Measurements from ENCODE around the gene HECW1. TPM values are rescaled to one million over a fixed set of nuclear protein-coding genes. Genes with fewer than 3 reads are reported as not detected.
"Not testable (repeated sequence)": the region's sequence is repeated elsewhere in the genome, so short reads cannot be mapped to it uniquely, and the experiment has no call there.

Gene HECW1
- 1 to 10 TPM in 1 of 2 donors, under 1 TPM in 1; 0.29 to 1.4 TPM for total RNA-seq
- polyA plus RNA-seq (ENCODE audit: insufficient read length in 6 of 6): 1 to 10 TPM; 2.9 to 5.1 (median 3.6) TPM
- long read RNA-seq, donor 1: 0 reads
- long read RNA-seq, donor 2: 0 reads
- long read RNA-seq, donor 3: 0 reads
- long read RNA-seq, donor 4: 0 reads
- long read RNA-seq, donor 5: 0 reads
- long read RNA-seq, donor 6: 0 reads
- long read RNA-seq, donor 7: 0 reads
- long read RNA-seq, donor 8: 0 reads
- long read RNA-seq, donor 9: 0 reads
- long read RNA-seq, donor 10: 0 reads
- long read RNA-seq, donor 11: 0 reads
- long read RNA-seq, donor 12, partial matches to known transcripts: 0 of 1 reads
- long read RNA-seq, donor 12, other reads (novel, unspliced or antisense): 0 of 1 reads

DNA sequence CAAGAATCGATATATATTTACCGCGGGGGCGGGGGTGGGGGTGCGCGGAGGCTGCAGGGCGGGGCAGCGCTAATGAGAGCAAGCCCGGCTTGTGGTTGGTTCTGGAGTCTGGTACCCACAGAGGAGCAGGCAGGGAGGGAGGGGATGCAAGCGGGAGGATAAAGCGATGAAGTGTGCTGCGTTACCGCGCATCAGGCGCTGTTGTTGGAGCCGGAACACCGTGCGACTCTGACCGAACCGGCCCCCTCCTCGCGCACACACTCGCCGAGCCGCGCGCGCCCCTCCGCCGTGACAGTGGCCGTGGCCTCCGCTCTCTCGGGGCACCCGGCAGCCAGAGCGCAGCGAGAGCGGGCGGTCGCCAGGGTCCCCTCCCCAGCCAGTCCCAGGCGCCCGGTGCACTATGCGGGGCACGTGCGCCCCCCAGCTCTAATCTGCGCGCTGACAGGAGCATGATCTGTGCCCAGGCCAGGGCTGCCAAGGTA lies at the start of gene HECW1:
Gene HECW1, plus strand, starts transcription at position 189 of the 482 bp plus-strand sequence. CDS start 131,259 bp downstream, outside the sequence.
- Histone ChIP-seq H3K9me3 (no peaks in the 10 kb centered on the region), H3K27ac (no peak within 1 kb of the TSS), H3K36me3 (no peaks in the 10 kb centered on the region), H3K27me3 (peaks cover 49 to 96% of the 10 kb centered on the region in 2 donors), H3K4me1 (peaks cover 9 to 18% of the 10 kb centered on the region in 2 donors), H3K4me3 (peak within 1 kb of the TSS in 1 of 2 donors; percentile 15)
- intact Hi-C loops (cut with DNase I): no loop called here
- no peak for ATAC-seq
- TF ChIP-seq CTCF (IDR thresholded peaks at IDR 0.05): no peak
- DNase-seq: peak in 1 of 4 donors; percentile 69

DNA sequence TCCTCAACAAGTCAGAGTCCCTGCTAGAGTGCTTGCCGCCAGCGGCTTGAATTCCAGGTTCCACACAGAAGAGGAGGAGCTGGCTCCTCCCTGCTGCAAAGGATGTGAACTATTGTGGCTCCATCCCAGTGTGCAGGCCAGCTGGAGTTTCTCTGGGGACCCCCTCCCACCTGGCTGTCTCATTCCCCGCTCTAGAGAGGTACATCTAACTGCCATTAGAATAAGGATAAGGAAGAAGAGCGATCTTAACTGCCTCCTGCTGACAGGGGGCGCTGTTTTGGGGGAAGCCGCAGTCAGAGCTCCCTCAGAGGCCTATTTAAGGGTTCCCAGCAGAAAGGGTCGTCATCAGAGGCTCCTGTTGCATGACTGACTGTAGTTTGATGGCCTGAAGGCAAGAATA lies 40.8 kb upstream of the HECW1 start:
- Histone ChIP-seq H3K9me3 (no peaks in the 10 kb centered on the region), H3K27me3 (peaks cover 0 to 11% of the 10 kb centered on the region in 2 donors), H3K36me3 (no peaks in the 10 kb centered on the region), H3K4me3 (no peak overlapping the region), H3K4me1 (no peaks in the 10 kb centered on the region), H3K27ac (no peak overlapping the region)
- intact Hi-C loops (cut with DNase I): no loop called here
- DNase-seq (no peak), ATAC-seq (no peak)
- TF ChIP-seq CTCF (IDR thresholded peaks at IDR 0.05): no peak

- H3K4me3 ChIP-seq: no peak overlapping the region
- no peaks in the 10 kb centered on the region for H3K4me1 ChIP-seq
- DNase-seq (no peak), ATAC-seq (no peak)
- intact Hi-C loops (cut with DNase I): no loop called here
- H3K9me3 ChIP-seq: no peaks in the 10 kb centered on the region
- H3K27me3 ChIP-seq: peaks cover 0 to 11% of the 10 kb centered on the region in 2 donors
- H3K27ac ChIP-seq: no peak overlapping the region
- no peak for TF ChIP-seq CTCF (IDR thresholded peaks at IDR 0.05)
- no peaks in the 10 kb centered on the region for H3K36me3 ChIP-seq
Observed at GRCh38 chr7:43072530-43072929, 39.9 kb upstream of the HECW1 start.

GRCh38 chr7:43073811-43074210 lies 38.6 kb upstream of the HECW1 start:
- DNase-seq; H3K27ac ChIP-seq; H3K4me3 ChIP-seq; H3K9me3 ChIP-seq; H3K36me3 ChIP-seq; H3K4me1 ChIP-seq; intact Hi-C loops (cut with DNase I); ATAC-seq: not testable (repeated sequence)
- H3K27me3 ChIP-seq: peaks cover 0 to 16% of the 10 kb centered on the region in 2 donors

GRCh38 chr7:43076189-43076605 lies 36.2 kb upstream of the HECW1 start:
- intact Hi-C loops (cut with DNase I): no loop called here

More at GRCh38 chr7:43076189-43076605, 36.2 kb upstream of the HECW1 start:
- no peaks in the 10 kb centered on the region for H3K9me3 ChIP-seq
- no peak for TF ChIP-seq CTCF (IDR thresholded peaks at IDR 0.05)
- H3K27me3 ChIP-seq: peaks cover 0 to 13% of the 10 kb centered on the region in 2 donors
- no peaks in the 10 kb centered on the region for H3K4me1 ChIP-seq
- DNase-seq: no peak
- no peaks in the 10 kb centered on the region for H3K36me3 ChIP-seq
- no peak overlapping the region for H3K4me3 ChIP-seq
- ATAC-seq: no peak
- no peak overlapping the region for H3K27ac ChIP-seq

Measured in left lung (tissue), 14 donors.